Measurements from ENCODE around the gene COL11A1.
"Not testable (repeated sequence)": the region's sequence is repeated elsewhere in the genome, so short reads cannot be mapped to it uniquely, and the experiment has no call there.

COL11A1 gene

DNA sequence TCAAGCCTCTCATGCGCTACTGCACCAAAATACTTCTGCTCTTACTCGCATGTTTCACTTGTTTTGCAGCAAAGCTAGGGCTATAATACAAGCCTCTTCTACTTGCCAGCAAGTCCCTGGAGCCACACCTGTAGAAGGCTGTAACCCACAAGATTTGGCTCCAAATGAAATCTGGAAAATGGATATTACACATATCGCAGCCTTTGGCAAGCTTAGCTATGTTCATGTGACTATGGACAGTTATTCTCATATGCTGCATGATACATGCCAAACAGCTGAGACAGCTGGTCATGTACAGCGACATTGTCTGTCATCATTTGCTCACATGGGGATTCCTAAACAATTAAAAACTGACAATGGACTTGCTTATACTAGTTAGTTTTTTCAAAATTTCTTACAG is 270.3 kb downstream of the COL11A1 start:
- TF ChIP-seq CTCF (IDR thresholded peaks at IDR 0.05; ENCODE audit: extremely low read depth, missing control alignments): no peak
- DNase-seq (ENCODE audit: low spot score): no peak

DNA sequence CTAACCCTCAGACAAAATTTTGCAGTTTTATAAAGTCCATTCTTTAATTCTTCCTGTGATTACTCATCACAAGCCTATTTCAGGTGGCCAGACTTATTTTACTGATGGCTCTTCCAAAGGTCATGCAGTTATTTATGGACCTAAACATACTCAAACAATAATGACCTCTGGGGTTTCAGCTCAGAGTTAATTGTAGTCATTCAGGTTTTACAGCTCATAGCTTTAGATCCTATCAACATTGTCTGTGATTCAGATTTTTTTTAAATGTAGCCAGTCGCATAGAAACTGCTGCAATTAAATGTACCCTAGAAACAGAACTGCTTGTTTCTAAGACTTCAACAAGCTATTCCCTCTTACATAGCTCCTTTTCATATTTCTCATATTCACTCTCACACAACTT is 270.8 kb downstream of the COL11A1 start:
- DNase-seq (ENCODE audit: low spot score): no peak
- no peak for TF ChIP-seq CTCF (IDR thresholded peaks at IDR 0.05; ENCODE audit: extremely low read depth, missing control alignments)

- no peak for DNase-seq (ENCODE audit: low spot score)
These were observed 271.3 kb downstream of the COL11A1 start for GRCh38 chr1:102836991-102837390.

DNA sequence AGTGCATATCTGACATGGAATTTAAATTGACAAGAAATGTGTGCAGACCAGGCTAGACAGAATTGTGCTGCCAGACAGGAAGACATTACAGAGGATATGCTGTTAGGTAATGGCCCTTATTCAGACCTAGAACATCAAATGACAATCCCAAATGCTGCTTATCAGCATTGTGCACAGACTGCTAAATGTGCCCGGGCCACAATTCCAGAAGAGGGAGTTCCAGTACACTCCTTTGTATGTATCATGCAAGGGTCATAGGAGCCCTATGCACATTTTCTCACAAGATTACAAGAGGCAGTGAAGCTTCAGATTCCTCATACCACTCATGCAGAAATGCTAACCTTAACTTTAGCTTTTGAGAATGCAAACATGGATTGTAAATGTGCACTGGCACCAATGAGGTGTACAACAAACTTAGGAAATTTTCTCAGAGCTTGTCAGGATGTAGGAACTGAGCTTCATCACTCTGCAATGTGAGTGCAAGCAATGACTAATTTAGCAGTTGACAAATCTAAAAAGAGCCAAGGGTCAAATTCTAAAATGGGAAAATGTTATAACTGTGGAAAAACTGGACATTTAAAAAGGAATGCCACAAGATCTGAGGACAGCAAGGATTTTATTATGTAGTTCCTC is 273.5 kb downstream of the COL11A1 start:
- no peak for TF ChIP-seq CTCF (IDR thresholded peaks at IDR 0.05; ENCODE audit: extremely low read depth, missing control alignments)
- no peak for DNase-seq (ENCODE audit: low spot score)

More at GRCh38 chr1:102836991-102837390, 271.3 kb downstream of the COL11A1 start:
- TF ChIP-seq CTCF (IDR thresholded peaks at IDR 0.05; ENCODE audit: extremely low read depth, missing control alignments): no peak

- DNase-seq (ENCODE audit: low spot score): no peak
- TF ChIP-seq CTCF (IDR thresholded peaks at IDR 0.05; ENCODE audit: extremely low read depth, missing control alignments): no peak
These were observed 275.2 kb downstream of the COL11A1 start for GRCh38 chr1:102833151-102833550.

GRCh38 chr1:102826706-102827105 is 281.6 kb downstream of the COL11A1 start:
- DNase-seq (ENCODE audit: low spot score): not testable (repeated sequence)
